ENCODE measurements around the gene C13orf42.

- TF ChIP-seq CTCF (IDR thresholded peaks at IDR 0.05): no peak
- no peak for TF ChIP-seq RAD21 (conservative IDR thresholded peaks at IDR 0.05 in 1 of 2, IDR thresholded peaks at IDR 0.05 in 1 of 2)
These were observed 77.5 kb downstream of the C13orf42 start for GRCh38 chr13:51033421-51034185.
